NCI-H2081 treated with DMSO at 0.1 percent for 48 hours (cell line): ENCODE measurements around the gene COL23A1.
"Not testable (repeated sequence)": the region's sequence is repeated elsewhere in the genome, so short reads cannot be mapped to it uniquely, and the experiment has no call there.

Source experiments
- DNase-seq: peaks from one replicate; lab custom pipeline; 2025; lab: John Stamatoyannopoulos, UW

COL23A1 gene

DNA sequence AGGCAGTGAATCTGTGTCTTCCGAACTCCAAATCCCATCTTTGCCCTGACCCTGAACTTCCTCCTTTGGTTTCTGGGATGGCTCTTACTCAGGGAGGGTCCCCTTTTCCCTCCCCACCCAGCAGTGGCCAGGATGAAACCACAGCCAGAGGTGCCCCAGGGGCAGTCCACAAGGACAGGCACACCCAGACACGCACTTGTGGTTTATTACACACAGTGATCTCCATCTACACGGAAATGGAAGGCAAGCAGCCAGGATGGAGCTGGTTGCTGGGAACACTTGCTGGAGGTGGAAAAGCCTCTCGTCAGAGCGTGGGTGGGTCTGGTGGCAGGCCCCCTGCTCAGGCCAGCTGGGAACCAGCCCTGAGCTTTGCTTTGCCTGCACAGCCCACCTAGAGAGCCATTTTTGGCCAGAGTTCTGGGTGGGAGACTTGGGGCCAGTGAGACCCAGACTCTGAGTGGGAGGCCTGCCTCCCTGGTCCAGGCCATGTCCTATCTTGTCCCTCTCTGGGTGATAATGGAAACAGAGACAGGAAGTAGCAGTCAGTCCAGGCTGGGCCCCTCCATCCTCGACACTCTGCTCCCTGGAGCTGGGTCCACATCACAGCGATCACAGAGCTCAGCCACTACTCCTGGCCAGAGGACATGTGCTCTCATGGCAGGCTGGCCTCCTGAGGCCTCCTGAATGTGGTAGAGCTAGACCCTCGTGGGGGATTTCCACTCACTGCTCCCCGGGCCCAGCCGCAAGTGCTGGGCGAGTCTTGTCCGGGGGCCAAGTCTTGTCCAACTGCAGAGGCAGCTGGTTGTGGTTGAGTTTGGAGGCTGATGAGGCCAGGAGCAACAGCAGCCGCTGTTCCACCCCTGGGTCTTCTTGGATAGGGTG, 352.5 kb downstream of the COL23A1 start:
- DNase-seq = no peak

- DNase-seq = no peak
Measured at GRCh38 chr5:178236679-178237078, 353.5 kb downstream of the COL23A1 start.

DNA sequence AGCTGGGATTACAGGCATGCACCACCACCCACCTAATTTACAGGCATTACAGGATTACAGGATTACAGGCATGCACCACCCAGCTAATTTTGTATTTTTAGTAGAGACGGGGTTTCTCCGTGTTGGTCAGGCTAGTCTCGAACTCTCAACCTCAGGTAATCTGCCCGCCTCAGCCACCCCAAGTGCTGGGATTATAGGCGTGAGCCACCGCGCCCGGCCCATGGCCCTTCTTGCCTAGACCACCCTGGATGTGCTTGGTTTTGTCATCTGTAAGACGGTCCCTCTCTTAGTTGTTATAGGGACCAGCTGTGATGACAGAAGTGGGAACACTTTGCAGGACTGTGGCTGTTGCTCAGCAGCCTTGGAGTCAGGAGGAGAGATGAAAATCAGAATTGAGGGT, 354.1 kb downstream of the COL23A1 start:
- no peak for DNase-seq

GRCh38 chr5:178235588-178235974, 354.6 kb downstream of the COL23A1 start:
- DNase-seq = no peak

- no peak for DNase-seq
Measured at GRCh38 chr5:178234750-178235587, 355.2 kb downstream of the COL23A1 start.

DNA sequence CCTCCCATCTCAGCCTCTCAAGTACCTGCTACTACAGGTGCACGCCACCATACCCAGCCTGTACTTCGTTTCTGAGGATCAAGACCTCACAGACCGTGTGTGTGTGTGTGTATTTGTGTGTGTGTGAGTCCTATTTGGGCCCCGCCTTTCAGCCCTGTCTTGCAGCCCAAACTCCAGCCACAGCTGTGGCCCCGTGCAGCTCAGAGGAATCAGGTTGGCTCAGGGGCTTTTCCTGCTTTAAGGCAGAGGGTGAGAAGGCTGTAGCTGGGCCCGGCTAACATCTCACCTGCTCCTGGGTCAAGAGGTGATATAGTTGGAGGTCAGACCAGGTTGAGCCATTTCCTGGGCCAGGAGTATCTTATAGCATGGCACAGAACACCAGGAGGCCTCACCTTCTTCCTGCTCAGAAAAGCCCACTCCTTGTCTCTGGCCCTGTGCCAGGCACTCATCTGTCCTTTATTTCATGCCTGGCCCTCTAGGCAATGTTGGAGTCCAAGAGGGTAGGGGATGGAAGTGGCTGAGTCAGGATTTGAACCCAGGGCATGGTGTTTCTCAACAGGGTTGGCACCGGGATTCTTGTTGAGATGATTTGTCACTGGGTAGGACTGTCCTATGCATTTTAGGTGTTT, 356.0 kb downstream of the COL23A1 start:
- no peak for DNase-seq

DNA sequence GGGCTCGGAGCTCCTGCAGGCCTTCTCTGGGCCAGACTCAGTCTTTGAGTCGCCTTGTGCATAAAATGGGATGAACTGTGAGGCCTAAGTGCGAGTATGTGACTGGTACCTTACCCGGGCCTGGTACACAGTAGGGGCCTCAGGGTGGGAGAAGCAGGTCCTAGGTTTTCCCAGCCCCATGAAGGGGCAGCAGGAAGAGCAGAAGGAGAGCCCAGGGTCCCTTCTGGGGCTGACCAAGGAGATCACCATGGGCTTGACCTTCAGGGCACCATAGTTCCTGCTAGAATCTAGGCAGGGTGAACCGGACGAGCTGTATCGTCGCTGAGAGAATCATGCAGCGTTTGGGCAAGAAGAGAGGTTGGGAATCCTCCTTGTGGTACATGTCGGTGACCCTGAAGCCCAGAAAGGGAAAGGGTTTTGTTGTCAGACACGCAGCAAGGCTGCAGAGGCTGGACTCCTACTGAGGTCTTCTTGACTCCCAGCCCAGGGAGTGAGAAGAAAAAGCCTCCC, 357.2 kb downstream of the COL23A1 start:
- DNase-seq = no peak

DNA sequence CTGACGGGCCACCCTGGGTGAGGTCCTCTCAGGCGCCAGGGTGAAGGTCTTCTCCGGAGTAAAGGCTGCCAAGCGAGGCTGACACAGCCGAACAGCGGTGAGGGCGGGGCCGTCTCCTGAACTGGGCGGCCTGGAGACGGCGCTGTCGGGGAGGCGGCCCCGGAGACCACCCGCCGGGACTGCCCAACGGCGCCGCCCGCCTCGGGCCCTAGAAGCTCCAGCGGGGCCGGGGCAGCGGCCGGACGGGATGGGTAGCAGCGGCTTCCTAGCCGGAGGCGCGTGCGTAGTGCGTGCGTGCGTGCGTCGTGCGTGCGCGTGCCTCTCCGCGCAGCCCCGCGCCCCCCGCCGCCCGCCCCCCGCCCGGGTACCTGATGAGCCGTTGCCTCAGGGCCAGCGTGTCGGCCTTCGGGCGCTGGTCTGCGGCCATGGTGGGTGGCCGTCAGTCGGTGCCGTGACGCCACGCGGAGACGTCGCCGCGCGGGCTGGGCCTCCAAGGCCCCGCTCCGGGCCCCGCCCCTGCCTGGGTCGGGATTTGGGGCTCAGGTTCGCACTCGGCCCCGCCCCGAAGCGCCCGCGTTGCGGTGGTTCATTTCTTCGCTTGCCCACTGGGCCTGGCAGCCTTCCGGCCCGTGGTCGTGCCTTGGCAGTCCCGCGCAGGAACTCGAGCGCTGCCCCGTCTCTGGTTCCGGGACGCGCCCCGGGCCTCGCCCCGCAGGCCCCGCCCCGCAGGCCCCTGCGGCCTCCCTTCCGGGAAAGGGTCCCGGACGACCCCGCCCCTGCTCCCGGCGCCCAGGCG, 357.9 kb downstream of the COL23A1 start, which contains the start of gene PHYKPL:
Gene PHYKPL (minus strand): TSS at position 679 of the 796 bp plus-strand sequence. CDS start 252 bp downstream, at position 427.
- no peak for DNase-seq

DNA sequence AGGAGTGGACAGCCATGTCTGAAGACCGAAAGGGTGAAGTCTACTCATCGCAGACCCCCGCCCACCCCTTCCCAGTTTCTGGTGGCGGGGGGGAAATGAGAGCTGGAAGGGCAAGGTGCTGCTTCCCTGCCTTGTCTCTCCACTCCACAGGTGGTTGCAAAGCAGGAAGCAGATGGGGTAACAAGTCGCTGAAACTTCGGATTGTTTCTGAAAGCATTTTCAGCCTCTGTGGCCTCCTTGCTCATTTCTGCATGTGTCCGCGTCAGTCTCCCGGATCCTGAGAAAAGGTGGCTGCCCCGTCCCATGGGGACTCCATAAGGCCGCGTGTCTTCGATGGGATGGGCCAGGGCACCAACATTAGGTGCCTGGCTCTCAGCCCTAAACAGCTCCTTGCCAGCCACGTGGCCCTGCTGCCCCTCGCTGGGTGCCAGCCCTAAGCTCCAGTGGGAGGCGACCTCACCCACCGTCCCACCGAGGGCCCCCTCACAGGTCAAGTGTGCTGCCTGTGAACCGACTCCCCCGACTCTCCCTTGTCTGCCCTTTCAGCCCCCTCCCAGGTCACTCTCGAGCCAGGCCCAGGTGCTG, 358.6 kb downstream of the COL23A1 start:
- no peak for DNase-seq

DNA sequence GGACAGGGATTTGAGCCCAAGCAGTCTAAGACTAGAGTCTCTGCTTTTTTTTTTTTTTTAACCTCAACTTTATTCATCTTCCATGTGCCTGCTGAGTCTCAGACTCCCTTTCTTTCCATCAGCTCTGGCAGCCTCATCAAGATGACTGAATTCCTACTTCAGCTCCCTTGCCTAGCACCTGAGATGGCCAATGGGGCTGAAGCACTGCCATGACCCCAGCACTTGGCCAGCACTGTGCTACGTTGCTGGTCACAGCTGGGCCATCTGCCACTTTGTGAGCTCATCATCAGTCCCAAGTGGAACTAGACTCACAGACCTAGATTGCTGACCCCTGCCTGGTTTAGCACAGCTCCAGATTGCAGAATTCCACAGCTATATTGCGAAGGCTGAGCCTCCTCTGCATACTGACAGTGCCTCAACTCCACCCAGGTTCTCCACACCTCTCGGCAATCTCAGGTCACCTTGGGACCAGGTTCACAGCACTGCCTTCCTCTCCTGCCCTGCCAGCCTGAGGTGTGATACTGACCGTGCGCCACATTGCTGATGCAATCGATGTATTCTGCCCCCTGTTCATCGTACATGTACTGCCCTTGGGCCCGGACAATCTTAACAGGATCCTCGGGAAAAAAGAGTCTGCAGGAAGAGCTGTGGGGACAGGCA, 359.2 kb downstream of the COL23A1 start:
- DNase-seq = no peak

DNA sequence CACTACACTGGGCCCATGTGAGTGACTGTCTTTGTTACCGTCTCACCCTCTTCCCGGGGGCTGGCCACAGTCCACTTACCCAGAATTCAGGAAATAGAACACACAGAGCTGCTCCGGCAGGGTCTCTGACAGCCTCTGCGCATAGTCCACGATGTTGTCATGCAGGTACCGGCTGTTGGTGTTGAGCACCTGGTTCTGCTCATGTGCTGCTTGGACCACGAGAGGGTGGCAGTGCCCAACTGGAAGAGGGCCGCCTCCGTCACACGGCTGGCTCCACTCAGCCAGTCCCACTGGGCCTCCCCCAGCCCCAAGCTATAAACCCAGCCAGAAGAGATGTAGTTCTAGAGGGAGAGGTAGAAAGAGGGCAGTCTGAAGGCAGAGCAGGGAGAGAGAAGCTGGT, 360.3 kb downstream of the COL23A1 start:
- no peak for DNase-seq

GRCh38 chr5:178229111-178229510, 361.1 kb downstream of the COL23A1 start:
- DNase-seq = not testable (repeated sequence)

DNA sequence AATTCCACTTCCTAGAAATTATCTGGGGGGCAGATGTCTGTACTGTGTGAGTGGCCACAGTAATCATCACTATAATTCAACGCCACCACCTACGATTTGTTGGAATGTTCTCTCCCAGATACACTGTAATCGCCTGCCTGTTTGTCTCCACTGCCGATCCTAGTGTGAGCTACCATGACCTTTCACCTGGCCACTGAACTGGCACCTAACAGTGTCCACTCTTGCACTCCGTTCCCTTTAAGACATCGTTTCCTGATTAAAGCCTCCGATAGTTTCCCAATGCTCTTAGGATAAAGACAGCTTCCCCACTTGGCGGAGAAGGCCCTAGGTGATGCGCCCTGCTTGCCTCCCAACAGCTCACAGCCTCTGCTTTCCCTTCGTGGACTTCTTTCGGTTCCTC, 361.6 kb downstream of the COL23A1 start:
- DNase-seq = no peak

DNA sequence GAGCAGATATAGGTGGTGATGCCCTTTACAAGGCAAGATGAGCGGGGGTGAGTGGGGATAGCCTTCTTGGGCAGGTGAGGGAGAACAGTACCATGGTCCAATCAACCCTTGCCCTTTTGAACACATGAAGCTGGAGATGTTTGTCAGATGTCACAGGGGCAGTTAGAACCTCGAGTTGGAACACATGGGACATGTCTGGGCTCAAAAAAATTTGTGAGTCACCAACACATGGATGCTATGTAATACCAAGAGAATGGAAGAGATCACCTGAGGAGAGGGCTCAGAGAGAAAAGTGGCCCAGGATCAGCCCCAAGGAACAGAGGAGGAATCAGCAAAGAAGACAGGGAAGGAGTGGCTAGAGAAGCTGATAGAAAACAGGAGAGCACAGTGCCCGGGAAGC, 362.3 kb downstream of the COL23A1 start:
- no peak for DNase-seq

GRCh38 chr5:178227138-178227659, 363.0 kb downstream of the COL23A1 start:
- no peak for DNase-seq

DNA sequence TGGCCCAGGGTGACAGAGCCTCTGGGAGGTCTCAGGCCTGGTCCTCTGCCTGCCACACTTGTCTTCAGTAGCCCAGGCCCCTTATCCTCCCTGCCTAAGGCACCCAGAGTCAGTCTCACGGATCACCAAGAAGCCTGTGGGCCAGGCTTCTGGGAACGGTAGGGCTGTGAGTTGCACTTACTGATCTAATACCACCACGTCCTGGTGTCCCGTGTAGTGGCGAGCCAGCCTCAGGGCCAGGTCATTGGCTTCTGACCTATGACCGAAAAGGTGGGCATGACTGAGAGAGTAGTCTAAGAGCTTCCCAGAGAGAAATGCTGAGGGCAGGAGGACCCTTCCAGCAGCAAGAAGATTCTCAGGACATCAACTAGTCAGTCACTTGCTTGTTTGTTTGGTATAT, 365.0 kb downstream of the COL23A1 start:
- no peak for DNase-seq

- no peak for DNase-seq
Measured at GRCh38 chr5:178224403-178224802, 365.8 kb downstream of the COL23A1 start.

GRCh38 chr5:178223828-178224335, 366.3 kb downstream of the COL23A1 start:
- DNase-seq = no peak

- DNase-seq = no peak
Measured at GRCh38 chr5:178223196-178223773, 366.9 kb downstream of the COL23A1 start.

DNA sequence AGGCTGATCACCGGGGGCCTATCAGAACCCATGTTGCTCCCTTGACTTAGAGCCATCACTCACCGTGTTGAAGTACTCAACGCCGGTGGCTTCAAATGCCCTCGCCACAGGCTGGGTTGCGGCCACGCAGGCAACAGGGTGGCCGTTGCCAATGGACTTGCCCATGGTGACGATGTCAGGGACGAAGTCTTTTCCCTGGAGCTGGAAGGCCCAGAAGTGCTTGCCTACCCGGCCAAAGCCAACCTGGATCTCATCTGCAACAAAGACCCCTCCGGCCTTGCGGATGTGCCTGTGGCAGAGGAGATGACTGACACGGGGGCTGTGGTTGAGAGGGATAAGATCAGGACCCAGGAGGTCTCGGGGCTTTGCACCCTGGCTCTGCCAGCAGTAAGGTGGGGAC, 367.9 kb downstream of the COL23A1 start:
- DNase-seq = no peak
